HG02870 (cell line): ENCODE measurements around the gene MLLT10.
"Not testable (repeated sequence)": the region's sequence is repeated elsewhere in the genome, so short reads cannot be mapped to it uniquely, and the experiment has no call there.

Experiments used
- ATAC-seq: cut with Tn5 transposase; IDR thresholded peaks from one replicate; pipeline ENCODE4 v1.9.1; 2021; ENCODE audit warnings: mild to moderate bottlenecking, moderate library complexity; ENCODE audit not compliant: unreplicated experiment

The MLLT10 gene

GRCh38 chr10:21527598-21528235 lies 6.3 kb upstream of the MLLT10 start:
- ATAC-seq = no peak

DNA sequence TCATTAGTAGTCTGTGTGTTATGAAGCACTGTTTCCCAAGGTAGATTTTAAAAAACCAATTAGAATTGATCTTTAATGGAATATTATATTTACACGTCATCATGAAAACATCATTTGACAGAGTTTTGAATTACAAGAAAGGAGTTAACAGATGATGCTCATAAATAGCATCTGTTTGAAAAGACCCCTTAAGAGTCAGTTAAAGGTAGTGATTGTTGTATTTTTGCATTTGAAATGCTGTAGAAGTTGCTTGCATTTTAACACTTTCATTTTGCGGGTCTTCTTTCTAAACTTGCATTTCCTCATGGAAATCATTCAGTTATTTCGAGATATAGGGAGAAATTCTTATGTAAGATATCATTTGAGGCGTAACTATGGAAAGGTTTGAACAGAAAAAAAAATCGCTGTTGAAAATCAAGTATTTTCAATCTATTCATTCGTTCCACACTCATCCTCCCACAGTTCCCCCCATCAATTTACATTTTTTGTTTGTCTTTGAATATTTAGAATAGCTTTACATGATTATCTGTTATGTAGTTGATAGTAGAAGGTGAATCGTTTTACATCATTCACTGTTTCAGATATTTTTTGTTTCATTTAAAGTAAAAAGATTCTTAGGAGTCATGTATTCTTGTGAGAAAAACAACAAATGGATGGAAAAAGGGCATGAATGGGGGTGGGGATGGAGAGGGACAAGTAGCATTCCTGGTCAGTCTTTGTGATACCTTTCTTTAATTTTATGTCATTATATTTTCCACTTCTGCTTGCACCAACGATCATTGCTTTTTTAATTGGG lies 5.6 kb upstream of the MLLT10 start:
- ATAC-seq = no peak

DNA sequence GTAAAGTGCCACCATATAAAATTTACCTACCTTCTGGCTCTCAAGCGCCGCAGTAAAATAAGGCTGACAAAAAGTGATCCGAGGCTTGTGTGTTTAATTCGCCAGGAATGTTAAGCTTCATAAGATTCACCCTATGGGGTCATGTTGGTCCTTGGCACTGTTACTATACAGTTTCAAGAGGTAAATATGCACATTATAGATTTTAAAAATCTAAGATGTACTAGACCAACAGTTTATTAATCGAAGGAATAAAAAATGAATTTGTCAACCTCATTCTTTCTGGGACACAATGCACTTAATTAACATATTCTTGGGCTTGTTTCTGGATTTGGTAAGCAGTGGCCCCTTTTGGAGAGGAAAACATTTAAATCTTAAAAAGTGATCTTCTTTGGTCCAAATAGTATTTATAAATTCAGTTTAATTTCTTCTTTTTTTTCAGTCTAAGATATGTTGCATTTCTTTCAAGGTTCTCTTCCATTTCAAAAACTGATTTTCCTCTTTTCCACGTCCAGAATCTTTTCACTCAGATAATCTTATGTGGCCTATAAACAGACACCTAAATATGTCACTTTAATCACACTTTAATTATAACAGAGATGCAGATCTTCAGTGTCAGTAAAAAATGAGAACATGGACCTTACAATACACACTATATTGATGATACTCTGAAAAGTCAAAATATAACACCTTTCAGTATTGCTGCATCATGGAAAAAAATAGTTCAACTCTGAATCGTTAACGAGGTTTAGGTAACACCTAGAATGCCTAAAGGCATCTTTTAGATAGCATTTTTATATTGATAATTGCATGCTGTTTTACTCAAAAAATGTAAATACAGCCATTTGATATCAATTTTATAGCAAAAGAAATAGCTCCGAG lies 4.8 kb upstream of the MLLT10 start:
- no peak for ATAC-seq

DNA sequence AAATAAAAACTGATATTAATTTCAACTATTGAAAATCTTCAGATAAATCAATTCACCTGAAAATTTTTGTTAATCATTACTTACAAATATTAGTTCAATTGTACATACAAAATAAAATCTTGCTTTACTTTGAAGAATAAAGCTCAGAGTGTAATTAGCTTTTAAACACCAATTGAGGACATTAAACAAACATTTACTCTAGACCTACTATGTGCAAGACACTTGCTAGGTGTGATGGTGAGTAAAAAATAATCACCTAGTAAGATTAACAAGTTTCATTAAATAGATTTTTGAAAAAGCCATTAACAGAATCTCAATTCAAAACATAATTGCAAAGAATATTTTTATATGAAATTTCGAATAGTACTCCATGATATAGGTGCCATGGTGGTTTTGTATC lies 3.9 kb upstream of the MLLT10 start:
- ATAC-seq = no peak

GRCh38 chr10:21530641-21531040 lies 3.4 kb upstream of the MLLT10 start:
- ATAC-seq = no peak

GRCh38 chr10:21531164-21531563 lies 2.9 kb upstream of the MLLT10 start:
- no peak for ATAC-seq

DNA sequence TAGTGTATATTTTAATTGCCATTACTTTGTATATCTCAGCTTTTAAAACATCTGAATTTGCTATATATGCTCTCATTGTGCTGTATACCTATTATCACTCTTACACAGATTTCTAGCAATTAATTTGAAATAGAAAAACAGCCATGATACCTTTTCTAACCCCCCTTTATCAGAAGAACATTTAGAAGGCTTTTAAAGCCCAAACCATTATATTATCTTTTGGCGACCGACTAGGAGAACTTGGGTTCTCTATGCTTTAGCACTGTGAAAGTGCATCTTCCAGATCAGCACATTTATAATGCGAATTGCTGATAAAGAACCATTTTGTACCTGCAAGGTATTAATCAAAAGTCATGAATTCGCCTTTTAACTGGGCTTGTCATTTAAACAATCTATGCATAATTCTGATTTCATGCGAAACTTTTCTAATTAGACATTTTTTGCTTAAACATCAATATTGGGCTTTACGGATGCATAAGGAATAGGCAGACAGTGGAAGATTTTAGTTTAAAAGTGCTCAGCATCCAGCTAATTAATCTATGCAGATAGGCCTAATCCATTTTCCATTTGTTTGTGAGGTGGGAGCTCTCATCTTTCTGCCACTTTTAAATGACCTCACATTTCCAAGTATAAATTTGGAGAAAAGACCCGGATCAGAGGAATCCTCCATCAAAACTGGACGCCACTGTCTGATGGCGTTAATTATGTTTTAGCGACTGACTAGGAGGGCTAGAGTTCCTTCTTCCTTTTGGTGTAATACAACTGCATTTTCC lies 1.2 kb upstream of the MLLT10 start:
- ATAC-seq = no peak

- no peak for ATAC-seq
These were observed 201 bp downstream of the MLLT10 start for GRCh38 chr10:21534280-21534586.

DNA sequence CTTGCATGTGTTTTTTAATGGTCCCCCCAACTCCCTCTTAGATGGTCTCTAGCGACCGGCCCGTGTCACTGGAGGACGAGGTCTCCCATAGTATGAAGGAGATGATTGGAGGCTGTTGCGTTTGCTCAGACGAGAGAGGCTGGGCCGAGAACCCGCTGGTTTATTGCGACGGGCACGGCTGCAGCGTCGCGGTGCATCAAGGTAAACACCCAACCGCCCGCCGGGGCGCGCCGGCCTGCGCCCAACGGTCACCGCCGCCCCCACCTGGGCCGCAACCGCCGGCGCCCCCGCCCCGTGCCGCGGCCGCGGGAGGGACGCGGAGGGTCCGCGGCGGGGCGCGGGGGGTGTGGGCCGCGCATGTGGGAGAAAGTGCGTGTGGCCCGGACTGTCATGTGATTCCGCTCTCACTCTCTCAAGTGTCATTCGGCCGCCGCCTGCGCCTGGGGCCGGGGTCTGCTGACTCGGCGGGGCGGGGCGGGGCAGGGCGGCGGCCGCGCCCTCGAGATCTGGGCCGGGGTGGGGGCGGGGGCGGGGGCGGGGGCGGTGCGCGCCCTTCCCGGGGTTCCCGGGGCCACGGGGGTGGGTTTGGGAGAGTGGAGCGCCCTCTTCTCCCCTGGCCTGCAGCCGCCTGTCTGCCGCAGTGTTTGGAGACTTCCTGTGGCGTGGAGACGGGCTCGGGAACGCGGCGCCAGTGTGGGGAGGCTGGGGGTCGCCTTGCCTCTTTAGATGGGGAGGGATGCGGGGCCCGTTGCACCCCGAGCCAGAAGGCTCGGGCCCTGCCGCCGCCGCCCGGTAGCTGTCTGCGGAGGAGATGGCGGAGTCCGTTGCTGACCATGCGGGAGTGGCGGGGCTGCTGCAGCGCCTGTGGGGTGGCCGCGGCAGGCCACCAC lies 817 bp downstream of the MLLT10 start:
- ATAC-seq = peak; percentile 24

GRCh38 chr10:21535494-21535965 lies 1.5 kb downstream of the MLLT10 start:
- no peak for ATAC-seq

- not testable (repeated sequence) for ATAC-seq
These were observed 1.9 kb downstream of the MLLT10 start for GRCh38 chr10:21535976-21536375.

DNA sequence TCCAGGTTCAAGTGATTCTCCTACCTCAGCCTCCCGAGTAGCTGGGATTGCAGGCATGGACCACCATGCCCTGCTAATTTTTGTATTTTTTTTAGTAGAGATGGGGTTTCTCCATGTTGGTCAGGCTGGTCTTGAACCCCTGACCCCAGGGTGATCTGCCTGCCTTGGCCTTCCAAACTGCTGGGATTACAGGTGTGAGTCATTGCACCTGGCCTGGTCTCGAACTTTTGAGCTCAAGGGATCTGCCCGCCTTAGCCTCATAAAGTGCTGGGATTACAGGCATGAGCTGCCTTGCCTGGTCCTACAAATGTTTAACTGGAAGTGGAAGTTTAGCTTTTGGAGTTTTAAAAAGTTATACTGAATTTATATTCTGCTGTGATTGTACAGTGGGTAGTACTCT lies 2.8 kb downstream of the MLLT10 start:
- ATAC-seq = no peak

GRCh38 chr10:21540701-21541100 lies 6.7 kb downstream of the MLLT10 start:
- not testable (repeated sequence) for ATAC-seq

DNA sequence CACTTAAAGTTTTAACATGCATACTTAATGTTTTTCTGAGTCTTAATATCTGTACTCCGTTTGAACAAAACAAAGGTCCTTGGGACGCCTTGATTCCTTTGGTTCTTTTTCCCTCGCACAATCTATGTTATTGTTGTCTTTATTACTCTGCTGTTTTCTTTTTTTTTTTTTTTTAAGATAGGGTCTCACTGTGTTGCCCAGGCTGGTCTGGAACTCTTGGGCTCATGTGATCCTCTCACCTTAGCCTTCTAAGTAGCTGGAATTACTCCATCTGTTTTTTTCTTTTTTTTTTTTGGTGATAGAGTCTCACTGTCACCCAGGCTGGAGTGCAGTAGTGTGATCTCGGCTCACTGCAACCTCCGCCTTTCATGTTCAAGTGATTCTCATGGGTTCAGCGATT lies 13.2 kb downstream of the MLLT10 start:
- ATAC-seq = no peak

GRCh38 chr10:21552638-21553037 lies 18.6 kb downstream of the MLLT10 start:
- ATAC-seq = no peak

DNA sequence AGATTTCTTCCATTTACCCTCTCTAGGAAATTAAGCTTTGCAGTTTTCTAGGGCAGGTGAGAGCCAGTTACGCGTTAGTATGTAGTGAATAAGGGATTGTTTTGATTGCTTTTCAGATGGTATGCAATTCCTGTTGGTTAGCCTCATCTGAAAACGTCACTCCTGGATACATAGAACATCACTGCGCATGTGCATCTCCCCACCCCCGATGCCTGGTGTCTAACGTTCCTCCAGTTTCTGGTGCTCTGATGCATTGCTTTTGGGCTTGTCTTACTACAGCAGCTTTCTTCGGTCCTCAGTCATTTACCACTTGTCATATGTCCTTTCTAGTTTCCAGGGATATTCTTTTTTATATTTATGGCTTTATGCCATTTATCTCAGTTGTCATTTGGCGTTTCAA lies 22.5 kb downstream of the MLLT10 start:
- no peak for ATAC-seq

DNA sequence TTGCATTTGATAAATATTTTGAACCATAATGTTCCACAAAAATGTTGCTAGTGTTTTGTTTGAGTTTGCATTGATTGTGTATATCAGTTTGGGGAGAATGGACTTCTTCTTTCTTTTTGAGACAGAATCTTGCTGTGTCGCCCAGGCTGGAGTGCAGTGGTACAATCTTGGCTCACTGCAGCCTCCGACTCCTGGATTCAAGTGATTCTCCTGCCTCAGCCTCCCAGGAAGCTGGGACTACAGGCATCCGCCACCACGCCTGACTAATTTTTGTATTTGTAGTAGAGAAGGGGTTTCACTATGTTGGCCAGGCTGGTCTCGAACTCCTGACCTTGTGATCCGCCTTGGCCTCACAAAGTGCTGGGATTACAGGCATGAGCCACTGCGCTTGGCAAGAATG lies 25.0 kb downstream of the MLLT10 start:
- ATAC-seq = not testable (repeated sequence)

- no peak for ATAC-seq
These were observed 36.9 kb downstream of the MLLT10 start for GRCh38 chr10:21570761-21571521.

DNA sequence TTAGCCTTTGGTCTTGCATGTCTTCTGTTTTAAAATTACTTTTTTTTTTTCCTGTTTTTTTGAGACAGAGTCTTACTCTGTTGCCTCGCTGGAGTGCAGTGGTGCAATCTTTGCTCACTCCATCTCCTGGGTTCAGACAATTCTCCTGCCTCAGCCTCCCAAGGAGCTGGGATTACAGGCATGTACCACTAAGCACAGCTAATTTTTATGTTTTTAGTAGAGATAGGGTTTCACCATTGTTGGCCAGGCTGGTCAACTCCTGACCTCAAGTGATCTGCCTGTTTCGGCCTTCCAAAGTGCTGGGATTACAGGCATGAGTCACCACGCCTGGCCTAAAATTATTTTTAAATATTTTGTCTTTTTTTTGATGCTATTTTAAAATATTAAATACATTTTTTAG lies 38.5 kb downstream of the MLLT10 start:
- no peak for ATAC-seq
